Rectal smooth muscle tissue (tissue), 1 donor: ENCODE measurements around the gene LDLR.
"Not testable (repeated sequence)": the region's sequence is repeated elsewhere in the genome, so short reads cannot be mapped to it uniquely, and the experiment has no call there.

Experiments used
- H3K27ac ChIP-seq: one replicate; pipeline ENCODE4 v1.7.0; 2013; ENCODE audit warnings: low read depth, low read length, inconsistent platforms
- H3K27me3 ChIP-seq: one replicate; pipeline ENCODE4 v1.7.0; 2013; ENCODE audit warnings: low read length; ENCODE audit not compliant: control insufficient read depth, insufficient read depth
- H3K36me3 ChIP-seq: one replicate; pipeline ENCODE4 v1.7.0; 2013; ENCODE audit warnings: low read length; ENCODE audit not compliant: control insufficient read depth, insufficient read depth
- H3K4me1 ChIP-seq: one replicate; pipeline ENCODE4 v1.7.0; 2013; ENCODE audit warnings: low read length; ENCODE audit not compliant: control insufficient read depth, insufficient read depth
- H3K4me3 ChIP-seq: one replicate; pipeline ENCODE4 v1.7.0; 2013; ENCODE audit warnings: low read length
- H3K9ac ChIP-seq: one replicate; pipeline ENCODE4 v1.7.0; 2013; ENCODE audit warnings: low read length

LDLR gene

DNA sequence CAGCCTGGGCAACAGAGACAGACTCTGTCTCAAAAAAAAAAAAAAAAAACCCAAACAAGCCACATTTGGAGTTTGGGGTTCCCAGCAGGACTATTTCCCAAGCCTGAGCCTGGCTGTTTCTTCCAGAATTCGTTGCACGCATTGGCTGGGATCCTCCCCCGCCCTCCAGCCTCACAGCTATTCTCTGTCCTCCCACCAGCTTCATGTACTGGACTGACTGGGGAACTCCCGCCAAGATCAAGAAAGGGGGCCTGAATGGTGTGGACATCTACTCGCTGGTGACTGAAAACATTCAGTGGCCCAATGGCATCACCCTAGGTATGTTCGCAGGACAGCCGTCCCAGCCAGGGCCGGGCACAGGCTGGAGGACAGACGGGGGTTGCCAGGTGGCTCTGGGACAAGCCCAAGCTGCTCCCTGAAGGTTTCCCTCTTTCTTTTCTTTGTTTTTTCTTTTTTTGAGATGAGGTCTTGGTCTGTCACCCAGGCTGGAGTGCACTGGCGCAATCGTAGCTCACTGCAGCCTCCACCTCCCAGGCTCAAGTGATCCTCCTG is 26.7 kb downstream of the LDLR start:
- Histone ChIP-seq H3K4me3 (no peak overlapping the region), H3K27ac (no peak overlapping the region), H3K4me1 (no peaks in the 10 kb centered on the region), H3K36me3 (peaks cover 22% of the 10 kb centered on the region), H3K27me3 (no peaks in the 10 kb centered on the region), H3K9ac (no peak overlapping the region)

DNA sequence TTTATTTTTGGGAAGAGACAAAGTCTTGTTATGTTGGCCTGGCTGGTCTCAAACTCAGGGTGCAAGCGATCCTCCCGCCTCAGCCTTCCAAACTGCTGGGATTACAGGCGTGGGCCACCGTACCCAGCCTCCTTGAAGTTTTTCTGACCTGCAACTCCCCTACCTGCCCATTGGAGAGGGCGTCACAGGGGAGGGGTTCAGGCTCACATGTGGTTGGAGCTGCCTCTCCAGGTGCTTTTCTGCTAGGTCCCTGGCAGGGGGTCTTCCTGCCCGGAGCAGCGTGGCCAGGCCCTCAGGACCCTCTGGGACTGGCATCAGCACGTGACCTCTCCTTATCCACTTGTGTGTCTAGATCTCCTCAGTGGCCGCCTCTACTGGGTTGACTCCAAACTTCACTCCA is 27.2 kb downstream of the LDLR start:
- Histone ChIP-seq H3K4me1 (no peaks in the 10 kb centered on the region), H3K36me3 (peaks cover 22% of the 10 kb centered on the region), H3K4me3 (no peak overlapping the region), H3K9ac (no peak overlapping the region), H3K27me3 (no peaks in the 10 kb centered on the region), H3K27ac (no peak overlapping the region)

DNA sequence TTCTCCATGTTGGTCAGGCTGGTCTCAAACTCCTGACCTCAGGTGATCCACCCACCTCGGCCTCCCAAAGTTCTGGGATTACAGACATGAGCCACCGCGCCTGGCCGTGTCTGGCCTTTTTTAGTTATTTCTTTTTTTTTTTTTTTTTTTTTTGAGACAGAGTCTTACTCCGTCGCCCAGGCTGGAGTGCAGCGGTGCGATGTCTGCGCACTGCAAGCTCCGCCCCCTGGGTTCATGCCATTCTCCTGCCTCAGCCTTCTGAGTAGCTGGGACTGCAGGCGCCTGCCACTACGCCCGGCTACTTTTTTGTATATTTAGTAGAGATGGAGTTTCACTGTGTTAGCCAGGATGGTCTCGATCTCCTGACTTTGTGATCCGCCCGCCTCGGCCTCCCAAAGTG is 32.7 kb downstream of the LDLR start:
- not testable (repeated sequence) for H3K4me3 ChIP-seq, H3K9ac ChIP-seq, H3K27ac ChIP-seq, H3K4me1 ChIP-seq, H3K27me3 ChIP-seq
- peaks cover 16% of the 10 kb centered on the region for H3K36me3 ChIP-seq

DNA sequence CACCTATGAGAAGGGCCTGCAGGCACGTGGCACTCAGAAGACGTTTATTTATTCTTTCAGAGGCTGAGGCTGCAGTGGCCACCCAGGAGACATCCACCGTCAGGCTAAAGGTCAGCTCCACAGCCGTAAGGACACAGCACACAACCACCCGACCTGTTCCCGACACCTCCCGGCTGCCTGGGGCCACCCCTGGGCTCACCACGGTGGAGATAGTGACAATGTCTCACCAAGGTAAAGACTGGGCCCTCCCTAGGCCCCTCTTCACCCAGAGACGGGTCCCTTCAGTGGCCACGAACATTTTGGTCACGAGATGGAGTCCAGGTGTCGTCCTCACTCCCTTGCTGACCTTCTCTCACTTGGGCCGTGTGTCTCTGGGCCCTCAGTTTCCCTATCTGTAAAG is 33.9 kb downstream of the LDLR start:
- Histone ChIP-seq H3K4me3 (no peak overlapping the region), H3K27ac (no peak overlapping the region), H3K9ac (no peak overlapping the region), H3K27me3 (no peaks in the 10 kb centered on the region), H3K36me3 (peaks cover 19% of the 10 kb centered on the region), H3K4me1 (no peaks in the 10 kb centered on the region)

DNA sequence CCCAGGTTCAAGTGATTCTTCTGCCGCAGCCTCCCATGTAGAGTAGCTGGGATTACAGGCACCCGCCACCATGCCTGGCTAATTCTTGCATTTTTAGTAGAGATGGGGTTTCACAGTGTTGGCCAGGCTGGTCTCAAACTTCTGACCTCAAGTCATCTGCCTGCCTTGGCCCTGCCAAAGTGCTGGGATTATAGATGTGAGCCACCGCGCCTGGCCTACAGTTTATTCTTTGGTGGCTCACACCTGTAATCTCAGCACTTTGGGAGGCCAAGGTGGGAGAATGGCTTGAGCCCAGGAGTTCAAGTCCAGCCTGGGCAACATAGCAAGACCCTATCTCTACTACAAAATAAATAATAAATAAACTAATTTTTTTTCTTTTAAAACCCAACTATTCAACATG is 34.9 kb downstream of the LDLR start:
- not testable (repeated sequence) for H3K27me3 ChIP-seq, H3K4me3 ChIP-seq, H3K9ac ChIP-seq, H3K4me1 ChIP-seq, H3K27ac ChIP-seq
- peaks cover 17% of the 10 kb centered on the region for H3K36me3 ChIP-seq

DNA sequence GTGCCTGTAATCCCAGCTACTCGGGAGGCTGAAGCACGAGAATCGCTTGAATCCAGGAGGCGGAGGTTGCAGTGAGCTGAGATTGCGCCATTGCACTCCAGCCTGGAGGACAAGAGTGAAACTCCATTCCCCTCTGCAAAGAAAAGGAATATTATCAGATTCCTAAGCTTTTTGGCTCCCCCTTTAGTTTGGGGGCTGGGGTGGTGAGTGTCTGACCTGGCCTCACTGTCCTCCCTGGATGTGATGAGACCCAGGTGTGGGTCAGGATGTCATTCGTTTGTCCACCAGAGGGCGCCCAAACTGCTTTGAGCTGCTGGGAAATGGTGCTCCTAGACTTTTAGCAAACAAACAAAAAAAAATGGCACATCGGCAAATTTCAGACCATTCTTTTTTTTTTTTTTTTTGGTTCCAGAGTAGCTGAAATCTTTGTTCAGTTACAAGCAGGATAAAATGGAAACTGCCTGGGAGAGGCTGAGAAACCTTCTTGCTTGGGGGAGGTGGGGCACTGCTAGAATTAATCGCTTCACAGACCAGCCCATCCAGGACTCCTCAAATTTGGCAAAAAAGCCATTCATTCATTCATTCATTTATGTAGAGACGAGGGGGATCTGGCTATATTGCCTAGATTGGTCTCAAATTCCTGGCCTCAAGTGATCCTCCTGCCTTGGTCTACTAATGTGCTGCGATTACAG is 36.9 kb downstream of the LDLR start:
- Histone ChIP-seq H3K27ac (no peak overlapping the region), H3K4me3 (no peak overlapping the region), H3K4me1 (no peaks in the 10 kb centered on the region), H3K27me3 (no peaks in the 10 kb centered on the region), H3K36me3 (peaks cover 17% of the 10 kb centered on the region), H3K9ac (no peak overlapping the region)

DNA sequence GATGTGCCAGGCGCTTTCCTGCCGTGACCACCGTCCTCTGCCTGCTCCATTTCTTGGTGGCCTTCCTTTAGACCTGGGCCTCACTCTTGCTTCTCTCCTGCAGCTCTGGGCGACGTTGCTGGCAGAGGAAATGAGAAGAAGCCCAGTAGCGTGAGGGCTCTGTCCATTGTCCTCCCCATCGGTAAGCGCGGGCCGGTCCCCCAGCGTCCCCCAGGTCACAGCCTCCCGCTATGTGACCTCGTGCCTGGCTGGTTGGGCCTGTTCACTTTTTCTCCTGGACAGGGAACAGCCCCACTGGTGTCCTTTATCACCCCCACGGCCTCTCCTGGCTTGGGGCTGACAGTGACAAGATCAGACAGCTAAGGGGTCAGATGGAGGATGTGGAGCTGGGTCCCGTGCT is 38.6 kb downstream of the LDLR start:
- Histone ChIP-seq H3K4me3 (no peak overlapping the region), H3K27ac (no peak overlapping the region), H3K4me1 (no peaks in the 10 kb centered on the region), H3K36me3 (peaks cover 21% of the 10 kb centered on the region), H3K27me3 (no peaks in the 10 kb centered on the region), H3K9ac (no peak overlapping the region)

DNA sequence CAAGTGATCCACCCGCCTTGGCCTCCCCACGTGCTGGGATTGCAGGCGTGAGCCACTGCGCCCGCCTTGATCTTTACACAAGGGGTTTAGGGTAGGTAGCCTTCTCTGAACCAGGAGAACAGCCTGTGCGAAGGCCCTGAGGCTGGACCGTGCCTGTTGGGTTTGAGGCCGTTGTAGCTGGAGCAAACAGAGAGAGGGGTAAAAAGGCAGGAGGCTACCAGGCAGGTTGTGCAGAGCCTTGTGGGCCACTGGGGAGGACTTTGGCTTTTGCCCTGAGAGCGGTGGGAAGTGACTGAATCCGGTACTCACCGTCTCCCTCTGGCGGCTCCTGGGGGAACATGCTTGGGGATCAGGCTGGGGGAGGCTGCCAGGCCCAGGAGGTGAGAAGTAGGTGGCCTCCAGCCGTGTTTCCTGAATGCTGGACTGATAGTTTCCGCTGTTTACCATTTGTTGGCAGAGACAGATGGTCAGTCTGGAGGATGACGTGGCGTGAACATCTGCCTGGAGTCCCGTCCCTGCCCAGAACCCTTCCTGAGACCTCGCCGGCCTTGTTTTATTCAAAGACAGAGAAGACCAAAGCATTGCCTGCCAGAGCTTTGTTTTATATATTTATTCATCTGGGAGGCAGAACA is 41.7 kb downstream of the LDLR start:
- Histone ChIP-seq H3K27ac (peak overlapping the region; percentile 57), H3K4me3 (no peak overlapping the region), H3K27me3 (no peaks in the 10 kb centered on the region), H3K4me1 (no peaks in the 10 kb centered on the region), H3K36me3 (peaks cover 14% of the 10 kb centered on the region), H3K9ac (no peak overlapping the region)

DNA sequence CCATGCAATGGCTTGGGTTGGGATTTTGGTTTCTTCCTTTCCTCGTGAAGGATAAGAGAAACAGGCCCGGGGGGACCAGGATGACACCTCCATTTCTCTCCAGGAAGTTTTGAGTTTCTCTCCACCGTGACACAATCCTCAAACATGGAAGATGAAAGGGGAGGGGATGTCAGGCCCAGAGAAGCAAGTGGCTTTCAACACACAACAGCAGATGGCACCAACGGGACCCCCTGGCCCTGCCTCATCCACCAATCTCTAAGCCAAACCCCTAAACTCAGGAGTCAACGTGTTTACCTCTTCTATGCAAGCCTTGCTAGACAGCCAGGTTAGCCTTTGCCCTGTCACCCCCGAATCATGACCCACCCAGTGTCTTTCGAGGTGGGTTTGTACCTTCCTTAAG is 42.2 kb downstream of the LDLR start:
- Histone ChIP-seq H3K4me3 (no peak overlapping the region), H3K27me3 (no peaks in the 10 kb centered on the region), H3K27ac (peak overlapping the region; percentile 57), H3K9ac (no peak overlapping the region), H3K36me3 (peaks cover 14% of the 10 kb centered on the region), H3K4me1 (no peaks in the 10 kb centered on the region)

DNA sequence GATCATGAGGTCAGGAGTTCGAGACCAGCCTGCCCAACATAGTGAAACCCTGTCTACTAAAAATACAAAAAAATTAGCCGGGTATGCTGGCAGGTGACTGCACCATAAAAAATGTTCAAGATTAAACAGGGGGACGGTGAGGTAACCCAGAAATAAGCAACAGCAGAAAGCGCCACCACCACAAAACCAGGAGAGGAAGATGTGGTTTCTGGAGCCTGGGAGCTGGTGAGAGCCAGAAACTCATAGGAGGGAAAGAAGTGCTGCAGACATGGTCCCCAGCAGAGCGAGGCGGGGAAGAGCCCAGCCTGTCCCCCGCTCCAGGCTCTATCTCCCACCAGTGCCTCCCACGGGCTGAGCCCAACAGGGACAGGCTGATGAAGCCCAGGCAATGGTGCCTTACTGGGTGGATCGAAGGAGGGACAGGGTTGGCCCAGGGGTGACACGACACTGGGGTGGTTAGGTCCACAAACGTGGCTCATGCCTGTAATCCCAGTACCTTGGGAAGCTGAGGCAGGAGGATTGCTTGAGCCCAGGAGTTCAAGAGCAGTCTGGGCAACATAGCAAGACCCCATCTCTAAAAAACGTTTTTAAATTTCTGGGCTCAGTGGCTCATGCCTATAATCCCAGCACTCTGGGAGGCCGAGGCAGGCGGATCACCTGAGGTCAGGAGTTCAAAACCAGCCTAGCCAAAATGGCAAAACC is 47.3 kb downstream of the LDLR start:
- H3K27me3 ChIP-seq: no peaks in the 10 kb centered on the region
- no peak overlapping the region for H3K4me3 ChIP-seq
- H3K9ac ChIP-seq: no peak overlapping the region
- H3K27ac ChIP-seq: no peak overlapping the region
- H3K4me1 ChIP-seq: peaks cover 18% of the 10 kb centered on the region
- H3K36me3 ChIP-seq: peaks cover 6% of the 10 kb centered on the region

DNA sequence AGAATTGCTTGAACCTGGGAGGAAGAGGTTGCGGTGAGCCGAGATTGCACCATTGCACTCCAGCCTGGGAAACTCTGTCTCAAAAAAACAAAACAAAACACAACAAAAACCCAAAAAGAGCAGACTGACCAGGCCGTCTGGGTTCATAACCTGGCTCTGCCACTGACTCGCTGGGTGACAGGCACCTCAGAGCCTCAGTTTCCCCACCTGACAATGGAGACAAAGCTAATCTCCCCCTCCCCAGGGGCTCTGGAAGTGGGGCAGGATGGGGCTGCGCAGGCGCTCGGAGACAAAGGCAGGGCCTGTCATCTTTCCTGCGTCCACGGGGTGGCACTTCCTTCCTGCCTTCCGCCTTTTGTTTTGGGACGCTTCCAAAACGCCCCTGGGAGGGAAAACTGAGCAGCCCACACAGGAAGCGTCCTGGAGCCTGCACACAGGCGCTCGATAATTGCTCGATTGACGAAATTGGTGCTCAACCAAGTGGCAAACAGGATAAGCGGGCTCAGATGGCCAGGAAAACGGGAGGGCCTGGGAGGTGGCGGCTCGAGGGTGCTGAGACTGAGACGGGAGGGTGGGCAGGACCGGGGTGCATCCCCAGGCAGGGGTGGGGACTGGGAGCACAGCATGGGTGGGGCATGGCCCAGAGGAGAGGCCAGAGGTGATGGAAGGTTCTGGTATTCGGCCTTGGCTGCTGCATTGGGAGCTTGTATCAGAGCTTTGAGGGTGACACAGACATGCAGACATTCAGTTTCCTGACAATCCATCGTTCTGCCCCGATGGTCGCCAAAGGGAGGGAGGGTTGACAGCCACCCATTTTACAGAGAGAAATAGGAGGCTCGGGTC is 48.5 kb downstream of the LDLR start:
- Histone ChIP-seq H3K27me3 (no peaks in the 10 kb centered on the region), H3K4me3 (peak overlapping the region; percentile 1), H3K36me3 (no peaks in the 10 kb centered on the region), H3K4me1 (peaks cover 27% of the 10 kb centered on the region), H3K27ac (peak overlapping the region; percentile 97), H3K9ac (no peak overlapping the region)
